Keratinocyte (primary cell): ENCODE data around the gene AKT1S1.

Experiments used
- EZH2 ChIP-seq: IDR thresholded peaks from one replicate; pipeline ENCODE4 v1.6.1; 2012; ENCODE audit warnings: inconsistent platforms, mild to moderate bottlenecking, low read length, moderate library complexity
- TF ChIP-seq, protein P1 (sequence below), 3 experiments: IDR thresholded peaks in 1 of 3; conservative IDR thresholded peaks in 1 of 3; optimal IDR thresholded peaks in 1 of 3; 2 replicates in 2 of 3; 3 replicates in 1 of 3; pipeline versions ENCODE3 to v1.5.1; 2011; ENCODE audit warnings: low read length in 3 of 3, mild to moderate bottlenecking in 3 of 3, moderate library complexity in 2 of 3, control low read depth in 1 of 3, inconsistent platforms in 1 of 3; ENCODE audit not compliant: insufficient read depth in 2 of 3; ENCODE audit errors: extremely low read depth in 1 of 3

GRCh38 chr19:49839713-49840112 is 37.4 kb downstream of the AKT1S1 start:
- TF ChIP-seq, protein P1, sequence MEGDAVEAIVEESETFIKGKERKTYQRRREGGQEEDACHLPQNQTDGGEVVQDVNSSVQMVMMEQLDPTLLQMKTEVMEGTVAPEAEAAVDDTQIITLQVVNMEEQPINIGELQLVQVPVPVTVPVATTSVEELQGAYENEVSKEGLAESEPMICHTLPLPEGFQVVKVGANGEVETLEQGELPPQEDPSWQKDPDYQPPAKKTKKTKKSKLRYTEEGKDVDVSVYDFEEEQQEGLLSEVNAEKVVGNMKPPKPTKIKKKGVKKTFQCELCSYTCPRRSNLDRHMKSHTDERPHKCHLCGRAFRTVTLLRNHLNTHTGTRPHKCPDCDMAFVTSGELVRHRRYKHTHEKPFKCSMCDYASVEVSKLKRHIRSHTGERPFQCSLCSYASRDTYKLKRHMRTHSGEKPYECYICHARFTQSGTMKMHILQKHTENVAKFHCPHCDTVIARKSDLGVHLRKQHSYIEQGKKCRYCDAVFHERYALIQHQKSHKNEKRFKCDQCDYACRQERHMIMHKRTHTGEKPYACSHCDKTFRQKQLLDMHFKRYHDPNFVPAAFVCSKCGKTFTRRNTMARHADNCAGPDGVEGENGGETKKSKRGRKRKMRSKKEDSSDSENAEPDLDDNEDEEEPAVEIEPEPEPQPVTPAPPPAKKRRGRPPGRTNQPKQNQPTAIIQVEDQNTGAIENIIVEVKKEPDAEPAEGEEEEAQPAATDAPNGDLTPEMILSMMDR (optimal IDR thresholded peaks at IDR 0.05 in 1 of 3, IDR thresholded peaks at IDR 0.05 in 1 of 3, conservative IDR thresholded peaks at IDR 0.05 in 1 of 3; ENCODE audit: extremely low read depth in 1 of 3, insufficient read depth in 2 of 3, low read length in 3 of 3), result no peak
- TF ChIP-seq EZH2, result no peak
